Mesothelial cell of epicardium (in vitro differentiated cells): ENCODE measurements around the gene BOLL. TPM values are rescaled to one million over a fixed set of nuclear protein-coding genes. Genes with fewer than 3 reads are reported as not detected.

ENCODE experiments used
- DNase-seq, 2 experiments: peaks; one replicate each; pipeline ENCODE4 v3.0.0; 2021; ENCODE audit warnings: low spot score in 2 of 2; ENCODE audit not compliant: unreplicated experiment in 2 of 2
- H3K27ac Mint-ChIP-seq: 2 replicates; pipeline ENCODE4 v1.8.0; 2021; ENCODE audit warnings: mixed read lengths
- H3K27me3 Mint-ChIP-seq: 2 replicates; pipeline ENCODE4 v1.8.0; 2021; ENCODE audit warnings: low read depth, mixed read lengths
- H3K36me3 Mint-ChIP-seq: 2 replicates; pipeline ENCODE4 v1.8.0; 2021; ENCODE audit warnings: mixed read lengths
- H3K4me1 Mint-ChIP-seq: 2 replicates; pipeline ENCODE4 v1.8.0; 2021; ENCODE audit warnings: mixed read lengths
- H3K4me3 Mint-ChIP-seq: 2 replicates; pipeline ENCODE4 v1.8.0; 2021; ENCODE audit warnings: mild to moderate bottlenecking, moderate library complexity, mixed read lengths
- H3K9me3 Mint-ChIP-seq: 2 replicates; pipeline ENCODE4 v1.8.0; 2021; ENCODE audit warnings: mixed read lengths
- CTCF ChIP-seq: fragments of 200-600 bp; sonication (generic); IDR thresholded peaks from one replicate; pipeline ENCODE4 v1.5.0; 2021; ENCODE audit warnings: antibody characterized with exemption; ENCODE audit not compliant: unreplicated experiment
- total RNA-seq: library from RNA; stranded (reverse); gene quantifications from 3 replicates; pipeline ENCODE4 v1.2.1, GENCODE V29; 2021

Gene BOLL
- total RNA-seq, 1 donor from 2014 or later, result not detected

GRCh38 chr2:197801033-197801432 lies 15.9 kb upstream of the BOLL start:
- Mint-ChIP-seq H3K27ac (no peak overlapping the region), H3K9me3 (no peaks in the 10 kb centered on the region)

GRCh38 chr2:197800091-197800490 lies 15.0 kb upstream of the BOLL start:
- no peak overlapping the region for H3K4me3 Mint-ChIP-seq
- peaks cover 10% of the 10 kb centered on the region for H3K4me1 Mint-ChIP-seq
- no peak overlapping the region for H3K27ac Mint-ChIP-seq
- H3K9me3 Mint-ChIP-seq, result no peaks in the 10 kb centered on the region
- H3K27me3 Mint-ChIP-seq, result peaks cover 51% of the 10 kb centered on the region
- DNase-seq, result no peak
- H3K36me3 Mint-ChIP-seq, result no peaks in the 10 kb centered on the region
- TF ChIP-seq CTCF, result no peak

More at GRCh38 chr2:197801033-197801432, 15.9 kb upstream of the BOLL start:
- peaks cover 15% of the 10 kb centered on the region for H3K4me1 Mint-ChIP-seq
- no peak for TF ChIP-seq CTCF
- no peak overlapping the region for H3K4me3 Mint-ChIP-seq
- DNase-seq, result no peak
- no peaks in the 10 kb centered on the region for H3K36me3 Mint-ChIP-seq
- H3K27me3 Mint-ChIP-seq, result peaks cover 53% of the 10 kb centered on the region

GRCh38 chr2:197799068-197799467 lies 13.9 kb upstream of the BOLL start:
- H3K9me3 Mint-ChIP-seq, result no peaks in the 10 kb centered on the region

GRCh38 chr2:197798187-197798586 lies 13.1 kb upstream of the BOLL start:
- Mint-ChIP-seq H3K27ac (no peak overlapping the region), H3K4me1 (peaks cover 4% of the 10 kb centered on the region), H3K36me3 (no peaks in the 10 kb centered on the region), H3K4me3 (no peak overlapping the region), H3K27me3 (peaks cover 55% of the 10 kb centered on the region), H3K9me3 (no peaks in the 10 kb centered on the region)
- no peak for TF ChIP-seq CTCF
- no peak for DNase-seq

More at GRCh38 chr2:197799068-197799467, 13.9 kb upstream of the BOLL start:
- peaks cover 8% of the 10 kb centered on the region for H3K4me1 Mint-ChIP-seq
- no peak for TF ChIP-seq CTCF
- H3K36me3 Mint-ChIP-seq, result no peaks in the 10 kb centered on the region
- peaks cover 52% of the 10 kb centered on the region for H3K27me3 Mint-ChIP-seq
- H3K4me3 Mint-ChIP-seq, result no peak overlapping the region
- H3K27ac Mint-ChIP-seq, result no peak overlapping the region
- no peak for DNase-seq

- Mint-ChIP-seq H3K4me3 (no peak overlapping the region), H3K27ac (no peak overlapping the region), H3K4me1 (peaks cover 4% of the 10 kb centered on the region), H3K36me3 (no peaks in the 10 kb centered on the region), H3K27me3 (peaks cover 50% of the 10 kb centered on the region), H3K9me3 (peaks cover 5% of the 10 kb centered on the region)
- no peak for DNase-seq
- no peak for TF ChIP-seq CTCF
Measured at GRCh38 chr2:197795277-197795676, 10.2 kb upstream of the BOLL start.

- Mint-ChIP-seq H3K36me3 (no peaks in the 10 kb centered on the region), H3K27me3 (peaks cover 56% of the 10 kb centered on the region), H3K9me3 (peaks cover 5% of the 10 kb centered on the region), H3K27ac (no peak overlapping the region), H3K4me3 (no peak overlapping the region), H3K4me1 (peaks cover 4% of the 10 kb centered on the region)
- no peak for DNase-seq
- no peak for TF ChIP-seq CTCF
Measured at GRCh38 chr2:197793456-197793855, 8.3 kb upstream of the BOLL start.
